Vagina (tissue), 2 donors: ENCODE results near the gene SIAH1.

Source experiments
- CTCF ChIP-seq, 3 experiments: fragments of 450-650 bp in 2 of 3; fragments of 200-600 bp in 1 of 3; sonication (generic) in 1 of 3; IDR thresholded peaks; one replicate each; pipeline ENCODE4 v1.5.1; 2017 to 2019; ENCODE audit warnings: antibody characterized with exemption in 3 of 3, mild to moderate bottlenecking in 2 of 3, moderate library complexity in 2 of 3
- POLR2AphosphoS5 ChIP-seq, 2 donors: sonication (generic); formaldehyde crosslinking; IDR thresholded peaks; one replicate each; pipeline ENCODE4 v1.9.0; 2017; ENCODE audit warnings: antibody characterized with exemption in 2 of 2, mild to moderate bottlenecking in 2 of 2, low read depth in 1 of 2; ENCODE audit not compliant: insufficient read depth in 1 of 2

DNA sequence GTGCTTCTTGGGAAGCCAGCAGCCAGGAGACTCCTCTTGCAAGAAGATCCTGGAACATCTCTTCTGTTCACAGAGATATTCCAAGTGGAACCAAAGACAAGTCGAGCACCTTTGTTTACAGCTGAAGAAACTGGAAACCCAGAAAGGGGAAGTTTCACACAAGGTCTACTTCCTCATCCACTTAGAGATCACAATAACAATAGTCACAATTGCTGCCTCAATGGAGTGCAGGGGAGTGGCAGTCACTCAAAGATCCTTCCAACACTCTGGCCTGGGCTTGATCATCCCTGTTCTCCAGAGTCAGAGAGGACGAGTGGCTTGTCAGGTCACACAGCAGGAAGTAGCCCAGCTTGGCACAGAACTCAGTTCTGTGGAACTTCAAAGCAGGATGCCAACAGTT is 46.9 kb upstream of the SIAH1 start:
- TF ChIP-seq CTCF (IDR thresholded peaks at IDR 0.05) (no peak), POLR2AphosphoS5 (IDR thresholded peaks at IDR 0.05; ENCODE audit: insufficient read depth in 1 of 2, low read depth in 1 of 2) (no peak)
